A549 (cell line): ENCODE data around the gene GATA2. TPM values are rescaled to one million over a fixed set of nuclear protein-coding genes. Genes with fewer than 3 reads are reported as not detected.

Experiments
- ATAC-seq, 2 experiments: fragments of 200-7000 bp in 1 of 2; fragments of >200 bp in 1 of 2; cut with Nextera tagmentation in 1 of 2; cut with Tn5 transposase in 1 of 2; 3 replicates each; pipeline versions ENCODE4 v1.8.0 to v1.9.1; 2018 to 2020; ENCODE audit warnings: mild to moderate bottlenecking in 1 of 2, moderate library complexity in 1 of 2
- CTCF ChIA-PET: fragments of 300-600 bp; sonication (Branson Sonifier 250); formaldehyde crosslinking; extraction: SDS; loops from one replicate; lab custom pipeline; 2021; ENCODE audit warnings: antibody characterized with exemption, inconsistent platforms; lab: Yijun Ruan, JAX
- POLR2A ChIA-PET: fragments of 350-600 bp; formaldehyde crosslinking; extraction: SDS; loops from one replicate; lab custom pipeline; 2021; ENCODE audit warnings: antibody characterized with exemption, inconsistent platforms; lab: Yijun Ruan, JAX
- DNase-seq, 2 experiments: peaks; one replicate each; pipeline versions ENCODE4 v3.0.0 to v3.0.0-alpha.2; 2011 to 2016; ENCODE audit warnings: low read depth in 1 of 2, low spot score in 1 of 2
- FAIRE-seq: peaks from 2 replicates; lab custom pipeline; 2011; peaks lifted over from hg19 to GRCh38; lab: Jason Lieb, UNC
- H3K27ac ChIP-seq, 2 experiments: fragments of >200 bp; sonication (Bioruptor Twin); formaldehyde crosslinking; 3 replicates each; pipeline ENCODE4 v1.5.1; 2016 to 2017
- H3K4me1 ChIP-seq: fragments of >200 bp; sonication (Bioruptor Twin); formaldehyde crosslinking; 3 replicates; pipeline ENCODE4 v1.6.1; 2016
- H3K4me2 ChIP-seq: fragments of >200 bp; sonication (Bioruptor Twin); formaldehyde crosslinking; 3 replicates; pipeline ENCODE4 v1.6.1; 2016
- H3K4me3 ChIP-seq: fragments of >200 bp; sonication (Bioruptor Twin); formaldehyde crosslinking; 3 replicates; pipeline ENCODE4 v1.5.1; 2016
- H3K9me3 ChIP-seq: fragments of >200 bp; sonication (Bioruptor Twin); formaldehyde crosslinking; 3 replicates; pipeline ENCODE4 v1.6.1; 2016
- BHLHE40 ChIP-seq: IDR thresholded peaks from 2 replicates; pipeline ENCODE4 v1.6.1; 2012; ENCODE audit warnings: low read depth, low read length, inconsistent platforms
- CBX8 ChIP-seq: fragments of 200-600 bp; sonication (generic); IDR thresholded peaks from 2 replicates; pipeline ENCODE4 v1.6.1; 2016
- CHD4 ChIP-seq: fragments of 200-600 bp; sonication (generic); IDR thresholded peaks from 2 replicates; pipeline ENCODE4 v1.6.1; 2016; ENCODE audit warnings: antibody characterized with exemption, mild to moderate bottlenecking, borderline replicate concordance
- CTCF ChIP-seq: fragments of >200 bp; sonication (Bioruptor Twin); formaldehyde crosslinking; IDR thresholded peaks from 3 replicates; pipeline ENCODE4 v1.5.1; 2016
- EHF ChIP-seq: fragments of 250-450 bp; sonication (Bioruptor Pico); IDR thresholded peaks from 2 replicates; pipeline ENCODE4 v1.5.0; 2020; ENCODE audit warnings: mild to moderate bottlenecking
- EHMT2 ChIP-seq: fragments of 200-600 bp; sonication (generic); IDR thresholded peaks from 2 replicates; pipeline ENCODE4 v1.6.1; 2016; ENCODE audit warnings: antibody characterized with exemption, low read depth, mild to moderate bottlenecking, moderate library complexity
- HEYL ChIP-seq: fragments of 250-450 bp; sonication (Bioruptor Pico); IDR thresholded peaks from 2 replicates; pipeline ENCODE4 v1.8.0; 2021; ENCODE audit warnings: mild to moderate bottlenecking, moderate library complexity
- HOXB5 ChIP-seq: fragments of 250-450 bp; sonication (Bioruptor Pico); IDR thresholded peaks from 2 replicates; pipeline ENCODE4 v1.5.0; 2020; ENCODE audit warnings: mild to moderate bottlenecking, moderate library complexity
- JUN ChIP-seq, 2 experiments: fragments of >200 bp; sonication (Bioruptor Twin); formaldehyde crosslinking; IDR thresholded peaks; 2 replicates in 1 of 2; 3 replicates in 1 of 2; pipeline ENCODE4 v1.6.1; 2016 to 2017
- MYC ChIP-seq: IDR thresholded peaks from 2 replicates; pipeline ENCODE4 v1.6.1; 2012; ENCODE audit warnings: mild to moderate bottlenecking, inconsistent platforms, low read length, improper control_type of control experiment, borderline replicate concordance
- NFE2L2 ChIP-seq: fragments of 150-350 bp; conservative IDR thresholded peaks from 2 replicates; pipeline ENCODE4 v1.6.1; 2014; ENCODE audit warnings: low read length
- NPAS2 ChIP-seq: fragments of 250-450 bp; sonication (Bioruptor Pico); IDR thresholded peaks from 2 replicates; pipeline ENCODE4 v1.8.0; 2022; ENCODE audit warnings: mild to moderate bottlenecking, moderate library complexity, borderline replicate concordance
- NR3C1 ChIP-seq: fragments of >200 bp; sonication (Bioruptor Twin); formaldehyde crosslinking; IDR thresholded peaks from 3 replicates; pipeline ENCODE4 v1.6.1; 2017
- RAD21 ChIP-seq, 2 experiments: fragments of >200 bp in 1 of 2; sonication (Bioruptor Twin) in 1 of 2; formaldehyde crosslinking in 1 of 2; IDR thresholded peaks in 1 of 2; conservative IDR thresholded peaks in 1 of 2; 2 replicates in 1 of 2; 3 replicates in 1 of 2; pipeline ENCODE4 v1.6.1; 2012 to 2018; ENCODE audit warnings: inconsistent platforms in 1 of 2
- RCOR1 ChIP-seq: fragments of 150-350 bp; IDR thresholded peaks from 2 replicates; pipeline ENCODE4 v1.6.1; 2014; ENCODE audit warnings: antibody characterized with exemption, low read length, low read depth
- RNF2 ChIP-seq: fragments of 200-600 bp; sonication (generic); IDR thresholded peaks from 2 replicates; pipeline ENCODE4 v1.6.1; 2016; ENCODE audit warnings: low read depth, mild to moderate bottlenecking, antibody characterized with exemption, moderate library complexity, borderline replicate concordance
- TFCP2L1 ChIP-seq: fragments of 250-450 bp; sonication (Bioruptor Pico); IDR thresholded peaks from 2 replicates; pipeline ENCODE4 v1.5.0; 2021; ENCODE audit warnings: mild to moderate bottlenecking
- USF2 ChIP-seq: fragments of 450-650 bp; IDR thresholded peaks from 2 replicates; pipeline ENCODE4 v1.6.1; 2014; ENCODE audit warnings: antibody characterized with exemption
- ZSCAN20 ChIP-seq: fragments of 250-450 bp; sonication (Bioruptor Pico); IDR thresholded peaks from 2 replicates; pipeline ENCODE4 v1.8.0; 2022; ENCODE audit warnings: mild to moderate bottlenecking, moderate library complexity
- WGBS: methylation state at CpG from one replicate; pipeline ENCODE4 v1.1.6; 2017; ENCODE audit errors: missing lambda C conversion rate; 5-methylcytosine and 5-hydroxymethylcytosine counted together
- polyA plus RNA-seq, 4 experiments: library from polyadenylated mRNA; depleted of rRNA in 3 of 4; stranded (reverse); fragments of >200 nt; fragmentation: RNase III in 1 of 4; extraction: RNeasy Plus Mini Kit Qiagen cat#74134 plus additional on column Dnase treatment in 1 of 4; gene quantifications; 2 replicates in 3 of 4; 3 replicates in 1 of 4; pipeline ENCODE4 v1.2.3, GENCODE V29; 2011 to 2017

GATA2 gene
- polyA plus RNA-seq, 2 of the 4 experiments (the other 2 are of a cell fraction): 0.68 to 4.9 TPM

GRCh38 chr3:128453501-128454309 is 39.3 kb downstream of the GATA2 start:
- ATAC-seq (no peak), FAIRE-seq (no peak), DNase-seq (no peak)
- H3K4me2 ChIP-seq: no peak overlapping the region
- WGBS: 19% methylated on average over 4 of the region's 21 CpGs
- H3K27ac ChIP-seq: no peak overlapping the region
- TF ChIP-seq CBX8: no peak
- TF ChIP-seq TFCP2L1: no peak
- no peak for TF ChIP-seq CTCF
- no peak for TF ChIP-seq NFE2L2
- no peak for TF ChIP-seq RNF2
- TF ChIP-seq BHLHE40: no peak
- no peak for TF ChIP-seq ZSCAN20 (CRISPR knock-in tag)
- TF ChIP-seq NPAS2 (CRISPR knock-in tag): no peak
- TF ChIP-seq HOXB5: no peak
- TF ChIP-seq RAD21 (conservative IDR thresholded peaks at IDR 0.05 in 1 of 2, IDR thresholded peaks at IDR 0.05 in 1 of 2): no peak
- TF ChIP-seq HEYL (CRISPR knock-in tag): no peak
- H3K9me3 ChIP-seq: no peaks in the 10 kb centered on the region
- POLR2A ChIA-PET: no interaction called here
- H3K4me1 ChIP-seq: no peaks in the 10 kb centered on the region
- no peak overlapping the region for H3K4me3 ChIP-seq
- CTCF ChIA-PET: interaction anchor here (1.1 to 1.2 kb wide), 2 partner anchors 28 to 155 kb away, joined by 3 read pairs; no protein-coding TSS in a partner anchor

GRCh38 chr3:128452678-128453275 is 40.2 kb downstream of the GATA2 start:
- CTCF ChIA-PET: interaction anchor here (1.1 kb wide), 1 partner anchor 156 kb away, joined by 3 read pairs; no protein-coding TSS in a partner anchor
- POLR2A ChIA-PET: no interaction called here
- DNase-seq (no peak), ATAC-seq (no peak)
- H3K4me1 ChIP-seq: no peaks in the 10 kb centered on the region
- TF ChIP-seq MYC: no peak
- TF ChIP-seq NR3C1: no peak
- TF ChIP-seq RCOR1: no peak
- TF ChIP-seq EHMT2: no peak
- TF ChIP-seq, all 56 proteins: peak for 0
- Histone ChIP-seq H3K4me3 (no peak overlapping the region), H3K27ac (no peak overlapping the region), H3K4me2 (no peak overlapping the region), H3K9me3 (no peaks in the 10 kb centered on the region)
- WGBS: 66% methylated on average over 9 of the region's 21 CpGs
- FAIRE-seq: no peak

GRCh38 chr3:128452120-128452519 is 40.9 kb downstream of the GATA2 start:
- FAIRE-seq (no peak), DNase-seq (no peak), ATAC-seq (no peak)
- Histone ChIP-seq H3K4me2 (no peak overlapping the region), H3K4me1 (no peaks in the 10 kb centered on the region), H3K9me3 (no peaks in the 10 kb centered on the region), H3K27ac (no peak overlapping the region), H3K4me3 (no peak overlapping the region)
- ChIA-PET POLR2A (no interaction called here), CTCF (no interaction called here)
- WGBS: 58% methylated on average over 7 of the region's 9 CpGs
- TF ChIP-seq NPAS2 (CRISPR knock-in tag): no peak
- TF ChIP-seq USF2: no peak
- TF ChIP-seq EHMT2: no peak
- TF ChIP-seq EHF (CRISPR knock-in tag): no peak
- TF ChIP-seq ZSCAN20 (CRISPR knock-in tag): no peak
- no peak for TF ChIP-seq NR3C1
- TF ChIP-seq CHD4: no peak
- no peak for TF ChIP-seq JUN (IDR thresholded peaks at IDR 0.05)
